HG02571 (cell line): ENCODE data around the gene ALKBH7.
"Not testable (repeated sequence)": the region's sequence is repeated elsewhere in the genome, so short reads cannot be mapped to it uniquely, and the experiment has no call there.

Experiments
- ATAC-seq: cut with Tn5 transposase; IDR thresholded peaks from one replicate; pipeline ENCODE4 v1.9.1; 2021; ENCODE audit warnings: mild to moderate bottlenecking, moderate library complexity; ENCODE audit not compliant: unreplicated experiment

ALKBH7 gene

DNA sequence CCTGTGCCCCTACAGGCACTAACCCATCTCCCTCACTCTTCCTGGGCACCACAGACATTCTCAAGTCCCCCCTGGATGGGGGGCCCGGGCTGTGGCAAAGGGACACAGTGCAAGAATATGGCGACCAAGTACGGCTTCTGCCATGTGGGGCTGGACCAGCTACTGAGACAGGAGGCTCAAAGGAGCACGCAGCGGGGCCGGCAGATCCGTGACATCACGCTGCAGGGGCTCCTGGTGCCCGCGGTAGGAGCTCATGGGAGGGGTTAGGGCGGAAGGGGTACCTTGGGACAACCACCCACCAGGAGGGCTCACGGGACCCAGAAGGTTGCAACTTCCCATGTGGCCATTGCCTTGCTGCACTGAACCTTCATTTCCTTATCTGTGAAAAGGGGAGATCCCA, 23.7 kb downstream of the ALKBH7 start:
- no peak for ATAC-seq

- not testable (repeated sequence) for ATAC-seq
Observed at GRCh38 chr19:6400062-6400944, 27.7 kb downstream of the ALKBH7 start.

GRCh38 chr19:6402058-6402457, 29.5 kb downstream of the ALKBH7 start:
- ATAC-seq: no peak

GRCh38 chr19:6402837-6403608, 30.4 kb downstream of the ALKBH7 start:
- no peak for ATAC-seq

DNA sequence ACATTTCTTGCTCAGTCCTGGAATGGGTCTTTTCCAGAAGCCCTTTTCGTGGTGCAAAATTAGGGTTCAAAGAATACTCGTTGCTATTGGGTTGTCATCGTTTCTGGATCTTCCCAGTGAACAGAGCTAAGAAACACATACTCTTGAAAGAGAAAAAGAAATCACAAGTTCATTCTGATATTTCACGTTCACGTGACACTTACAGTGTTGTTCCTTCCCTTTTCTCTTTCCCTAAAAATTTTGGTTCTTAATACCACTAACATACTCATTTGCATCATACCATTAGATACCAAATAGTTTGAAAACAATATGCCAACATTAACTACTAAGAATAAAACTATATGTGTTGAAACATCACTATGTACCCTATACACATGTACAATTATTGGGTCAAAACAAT, 33.8 kb downstream of the ALKBH7 start:
- ATAC-seq: no peak

GRCh38 chr19:6409346-6409745, 36.8 kb downstream of the ALKBH7 start:
- no peak for ATAC-seq

DNA sequence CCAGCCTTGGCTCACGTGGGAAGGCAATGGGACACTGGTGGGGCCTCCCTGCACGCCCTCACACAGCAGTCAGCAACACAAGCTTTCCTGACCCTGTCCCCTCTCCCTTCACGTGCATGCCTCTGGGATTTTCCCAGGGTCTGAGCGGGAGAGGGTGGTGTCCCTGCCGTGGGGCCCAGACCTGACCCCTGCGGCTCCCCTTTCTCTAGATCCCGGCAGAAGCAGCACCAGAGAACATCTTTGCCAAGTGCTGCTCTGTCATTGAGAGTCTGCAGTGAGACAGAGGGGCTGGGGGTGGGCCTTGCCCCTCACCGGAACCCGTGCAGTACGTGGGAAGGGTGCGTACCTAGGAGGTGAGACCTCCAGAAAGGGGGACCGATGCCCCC, 39.5 kb downstream of the ALKBH7 start:
- no peak for ATAC-seq

- ATAC-seq: no peak
Observed at GRCh38 chr19:6412447-6413091, 40.0 kb downstream of the ALKBH7 start.

GRCh38 chr19:6413291-6413690, 40.7 kb downstream of the ALKBH7 start:
- ATAC-seq: no peak

GRCh38 chr19:6413721-6414643, 41.4 kb downstream of the ALKBH7 start:
- ATAC-seq: no peak

DNA sequence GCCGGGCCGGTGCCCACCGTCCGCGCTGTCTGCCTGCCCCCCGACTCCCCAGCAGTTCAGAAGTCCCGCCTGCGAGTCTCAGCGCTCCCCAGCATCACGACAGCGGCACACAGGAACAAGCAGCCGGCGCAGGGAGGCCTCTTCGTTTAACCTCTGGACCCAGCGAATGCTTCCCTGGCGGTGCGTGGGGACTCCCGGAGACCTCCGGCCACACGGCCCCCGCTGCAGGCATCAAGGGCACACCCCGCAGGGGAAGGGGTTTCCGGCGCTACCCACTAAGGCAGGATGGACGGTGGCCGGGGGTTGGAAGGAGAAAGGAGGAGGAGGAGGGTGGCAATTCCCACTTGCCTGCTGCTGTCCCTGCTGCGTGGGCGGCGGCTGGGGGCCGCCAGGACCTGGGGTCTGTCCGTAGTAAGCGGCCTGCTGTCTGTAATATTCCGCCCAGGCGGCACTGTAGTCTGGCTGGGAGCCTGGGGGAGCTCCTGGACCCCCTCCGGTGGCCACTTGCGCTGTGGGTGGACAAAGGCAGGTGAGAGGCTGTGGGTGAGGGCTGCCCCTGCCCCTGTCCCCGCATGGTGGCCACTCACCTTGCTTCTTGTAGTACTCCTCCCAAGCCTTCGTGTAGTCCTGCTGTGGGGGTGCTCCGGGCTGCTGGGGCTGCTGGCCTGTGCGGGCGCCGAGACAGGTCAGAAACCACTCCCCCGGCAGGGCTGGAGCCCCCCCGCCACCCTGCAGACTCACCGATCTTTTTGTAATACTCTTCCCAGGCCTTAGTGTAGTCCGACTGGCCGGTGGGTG, 42.4 kb downstream of the ALKBH7 start:
- no peak for ATAC-seq

GRCh38 chr19:6415591-6416190, 43.1 kb downstream of the ALKBH7 start:
- ATAC-seq: no peak

- ATAC-seq: no peak
Observed at GRCh38 chr19:6416658-6417405, 44.2 kb downstream of the ALKBH7 start.

DNA sequence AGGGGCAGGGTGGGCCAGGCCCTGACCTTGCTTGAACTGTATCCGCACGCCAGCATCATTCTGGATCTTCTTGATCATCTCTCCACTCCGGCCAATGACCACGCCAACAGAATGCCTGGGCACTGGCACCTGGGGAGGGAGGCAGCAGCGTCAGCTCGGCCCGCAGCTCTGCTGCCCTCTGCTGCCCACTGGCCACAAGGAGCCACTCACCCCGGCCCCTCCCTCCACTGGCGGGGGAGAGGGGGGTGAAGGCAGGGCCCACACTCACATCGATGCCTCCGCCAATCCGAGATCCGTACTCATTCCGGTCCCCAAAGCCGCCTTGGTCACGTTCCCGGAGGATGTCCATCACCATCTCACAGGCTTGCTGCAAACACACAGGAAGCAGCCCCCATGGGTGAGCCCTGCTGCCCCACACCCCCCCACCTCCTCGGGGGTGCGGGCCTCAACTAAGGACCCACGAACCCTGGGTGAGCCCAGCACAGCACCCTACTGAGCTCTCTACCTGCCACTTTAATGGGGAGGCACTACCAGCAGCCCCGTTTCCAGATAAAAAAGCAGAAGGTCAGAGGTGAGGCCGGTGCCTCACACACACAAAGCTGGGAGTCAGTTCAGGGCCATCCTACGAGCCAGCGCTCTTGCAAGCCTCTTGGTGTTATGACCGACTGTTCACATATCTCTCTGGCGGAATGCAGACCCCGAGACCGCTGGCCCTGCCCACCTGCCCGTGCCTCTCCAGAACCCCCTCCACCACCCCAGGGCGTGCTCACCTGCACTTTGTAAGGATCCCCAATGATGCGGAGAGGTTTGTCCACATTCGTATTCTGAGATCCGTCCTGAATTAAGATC, 45.3 kb downstream of the ALKBH7 start:
- ATAC-seq: no peak

- no peak for ATAC-seq
Observed at GRCh38 chr19:6418562-6418932, 46.0 kb downstream of the ALKBH7 start.

DNA sequence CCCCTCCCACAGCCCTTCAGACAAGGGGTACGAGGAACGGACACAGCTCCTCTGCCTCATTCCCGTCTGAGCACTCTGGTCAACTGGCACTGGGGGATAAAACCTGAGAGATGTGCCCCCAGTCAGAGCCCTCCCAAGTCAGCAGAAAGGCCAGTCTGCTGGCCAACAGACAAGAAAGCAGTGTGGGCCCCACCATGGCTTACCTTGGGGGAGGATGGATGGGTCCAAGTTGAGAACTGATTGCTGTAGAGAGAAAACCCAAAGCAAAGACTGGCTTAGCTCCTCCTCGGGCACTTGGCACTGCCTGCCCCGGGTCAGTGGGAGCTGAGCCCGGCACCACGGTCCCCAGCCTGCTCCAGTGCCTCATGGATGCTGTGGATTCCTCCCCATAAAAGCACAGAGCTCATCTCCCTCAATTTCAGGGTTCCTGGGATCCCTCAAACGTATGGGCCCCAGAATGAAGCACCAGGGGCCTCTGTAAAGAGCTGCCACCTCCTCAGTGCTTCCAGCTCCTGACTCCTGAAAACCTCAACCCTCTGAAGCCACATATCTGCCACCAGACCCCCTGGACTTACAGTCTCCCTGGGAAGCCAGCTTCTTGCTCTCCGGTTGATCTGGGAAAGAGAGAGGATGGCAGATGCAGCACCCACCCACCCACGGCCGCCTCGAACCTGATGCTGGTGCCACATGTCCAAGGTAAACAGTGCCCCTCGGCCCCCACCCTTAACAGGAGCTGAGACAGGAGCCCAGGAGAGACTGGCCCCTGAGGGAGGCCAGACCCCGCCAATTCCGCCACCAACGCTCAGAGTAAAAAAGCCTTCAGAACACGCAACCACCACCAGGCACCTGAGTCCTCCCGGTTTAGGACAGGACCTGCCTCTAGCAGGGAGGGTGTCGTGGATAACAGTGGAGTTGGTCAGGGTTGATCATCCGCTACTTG, 48.8 kb downstream of the ALKBH7 start:
- no peak for ATAC-seq
